ENCODE measurements around the gene MAK. TPM values are rescaled to one million over a fixed set of nuclear protein-coding genes. Genes with fewer than 3 reads are reported as not detected.

Gene MAK
- total and polyA plus RNA-seq, 5 donors from 2014 or later, result 0.12 to 0.30 TPM; not detected in 3

- H3K36me3 Mint-ChIP-seq, result no peaks in the 10 kb centered on the region
- peaks cover 27% of the 10 kb centered on the region for H3K4me1 ChIP-seq (ENCODE audit: control insufficient read depth, insufficient read depth, low read length, poor library complexity, severe bottlenecking)
- peaks cover 0 to 9% (median 0%) of the 10 kb centered on the region in 7 donors for H3K9me3 Mint-ChIP-seq
- H3K27me3 ChIP-seq (ENCODE audit: control insufficient read depth, insufficient read depth, low read length), result no peaks in the 10 kb centered on the region
- peak overlapping the region; percentile 84 to 93 (median 88) for H3K4me3 Mint-ChIP-seq
- H3K27me3 Mint-ChIP-seq, result no peaks in the 10 kb centered on the region
- no peaks in the 10 kb centered on the region for H3K36me3 ChIP-seq (ENCODE audit: control insufficient read depth, insufficient read depth, low read length)
- H3K4me1 Mint-ChIP-seq, result peaks cover 11 to 45% (median 31%) of the 10 kb centered on the region in 4 donors
- H3K9me3 ChIP-seq (ENCODE audit: control insufficient read depth in 2 of 2, low read length in 2 of 2), result no peaks in the 10 kb centered on the region
- DNase-seq, result peak; percentile 24 to 73 (median 39)
- H3K4me3 ChIP-seq (ENCODE audit: low read depth, low read length), result peak overlapping the region; percentile 32
- H3K27ac Mint-ChIP-seq, result peak overlapping the region in 2 of 3 donors; percentile 69 to 88
- no peak for ATAC-seq (ENCODE audit: low read depth in 2 of 2)
- H3K27ac ChIP-seq (ENCODE audit: insufficient read depth, low read length, poor library complexity, severe bottlenecking), result peak overlapping the region; percentile 74
Observed at GRCh38 chr6:10719296-10719963, 118.9 kb downstream of the MAK start.

- Histone ChIP-seq H3K4me3 (ENCODE audit: low read depth, low read length) (no peak overlapping the region), H3K27me3 (ENCODE audit: control insufficient read depth, insufficient read depth, low read length) (no peaks in the 10 kb centered on the region), H3K4me1 (ENCODE audit: control insufficient read depth, insufficient read depth, low read length, poor library complexity, severe bottlenecking) (no peaks in the 10 kb centered on the region), H3K27ac (ENCODE audit: insufficient read depth, low read length, poor library complexity, severe bottlenecking) (no peak overlapping the region), H3K36me3 (ENCODE audit: control insufficient read depth, insufficient read depth, low read length) (peaks cover 10% of the 10 kb centered on the region), H3K9me3 (ENCODE audit: control insufficient read depth in 2 of 2, low read length in 2 of 2) (no peaks in the 10 kb centered on the region)
- H3K9me3 Mint-ChIP-seq, result peaks cover 0 to 4% (median 0%) of the 10 kb centered on the region in 7 donors
- H3K27me3 Mint-ChIP-seq, result no peaks in the 10 kb centered on the region
- H3K36me3 Mint-ChIP-seq, result peaks cover 3% of the 10 kb centered on the region
- DNase-seq, result no peak
- ATAC-seq (ENCODE audit: low read depth in 2 of 2), result no peak
- H3K4me3 Mint-ChIP-seq, result no peak overlapping the region
- peaks cover 0 to 7% (median 0%) of the 10 kb centered on the region in 4 donors for H3K4me1 Mint-ChIP-seq
- H3K27ac Mint-ChIP-seq, result peak overlapping the region in 1 of 3 donors; percentile 20
Observed at GRCh38 chr6:10713962-10714361, 124.4 kb downstream of the MAK start.

Other genes starting within 250 kb of the MAK start
- not detected for gene C6orf52, start 143.9 kb downstream of the MAK start, total RNA-seq
- gene C6orf52, start 143.9 kb downstream of the MAK start, polyA plus RNA-seq, result 1 to 10 TPM in 2 of 4 donors, under 1 TPM in 1, not detected in 1; 0.68 to 2.6 (median 2.3) TPM
- 6.0 TPM for gene PAK1IP1, start 143.6 kb downstream of the MAK start, total RNA-seq
- gene PAK1IP1, start 143.6 kb downstream of the MAK start, polyA plus RNA-seq, result 10 to 100 TPM; 12.2 to 14.4 (median 13.9) TPM
- gene TMEM14C, start 115.5 kb downstream of the MAK start, total RNA-seq, result 15.7 TPM
- gene TMEM14C, start 115.5 kb downstream of the MAK start, polyA plus RNA-seq, result 100 to 1,000 TPM in 1 of 4 donors, 10 to 100 TPM in 3; 83.7 to 172 (median 89.2) TPM
- 48.8 TPM for gene TMEM14B, start 90.7 kb downstream of the MAK start, total RNA-seq
- 100 to 1,000 TPM; 177 to 219 (median 209) TPM for gene TMEM14B, start 90.7 kb downstream of the MAK start, polyA plus RNA-seq
- not detected for gene GCM2, start 43.5 kb upstream of the MAK start, total RNA-seq
- not detected for gene GCM2, start 43.5 kb upstream of the MAK start, polyA plus RNA-seq
- not detected for gene SYCP2L, start 48.5 kb upstream of the MAK start, total RNA-seq
- gene SYCP2L, start 48.5 kb upstream of the MAK start, polyA plus RNA-seq, result not detected
- not detected for gene ELOVL2, start 205.8 kb upstream of the MAK start, total RNA-seq
- gene ELOVL2, start 205.8 kb upstream of the MAK start, polyA plus RNA-seq, result not detected

Measured in CD4-positive, CD25-positive, alpha-beta regulatory T cell (primary cell).